ENCODE results near the gene PGS1. TPM values are rescaled to one million over a fixed set of nuclear protein-coding genes. Genes with fewer than 3 reads are reported as not detected.

The PGS1 gene
- total and polyA plus RNA-seq, 2 of the 8 experiments (the other 6 are each of a cell fraction or from before 2014, with no cell fraction given), result 46.7 to 60.0 TPM

DNA sequence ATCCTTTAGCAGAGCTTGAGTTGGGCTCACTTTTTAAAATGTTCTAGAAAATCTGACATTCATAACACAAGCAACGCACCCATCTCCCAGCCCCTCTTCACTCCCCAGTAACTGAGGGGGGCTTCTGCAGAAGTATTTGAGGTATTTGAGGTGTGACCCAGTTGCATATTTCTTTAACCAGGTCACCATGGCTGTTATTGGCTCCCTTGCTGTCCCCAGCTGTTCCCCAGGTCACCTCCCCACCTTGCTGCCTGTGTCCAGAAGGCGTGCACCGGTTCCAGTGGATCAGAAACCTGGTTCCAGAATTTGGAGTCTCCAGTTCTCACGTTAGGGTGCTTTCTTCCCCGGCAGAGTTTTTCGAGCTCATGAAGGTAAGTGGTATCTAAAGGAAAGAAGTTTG, 13.8 kb downstream of the PGS1 start (continued):
- TF ChIP-seq, protein P1, sequence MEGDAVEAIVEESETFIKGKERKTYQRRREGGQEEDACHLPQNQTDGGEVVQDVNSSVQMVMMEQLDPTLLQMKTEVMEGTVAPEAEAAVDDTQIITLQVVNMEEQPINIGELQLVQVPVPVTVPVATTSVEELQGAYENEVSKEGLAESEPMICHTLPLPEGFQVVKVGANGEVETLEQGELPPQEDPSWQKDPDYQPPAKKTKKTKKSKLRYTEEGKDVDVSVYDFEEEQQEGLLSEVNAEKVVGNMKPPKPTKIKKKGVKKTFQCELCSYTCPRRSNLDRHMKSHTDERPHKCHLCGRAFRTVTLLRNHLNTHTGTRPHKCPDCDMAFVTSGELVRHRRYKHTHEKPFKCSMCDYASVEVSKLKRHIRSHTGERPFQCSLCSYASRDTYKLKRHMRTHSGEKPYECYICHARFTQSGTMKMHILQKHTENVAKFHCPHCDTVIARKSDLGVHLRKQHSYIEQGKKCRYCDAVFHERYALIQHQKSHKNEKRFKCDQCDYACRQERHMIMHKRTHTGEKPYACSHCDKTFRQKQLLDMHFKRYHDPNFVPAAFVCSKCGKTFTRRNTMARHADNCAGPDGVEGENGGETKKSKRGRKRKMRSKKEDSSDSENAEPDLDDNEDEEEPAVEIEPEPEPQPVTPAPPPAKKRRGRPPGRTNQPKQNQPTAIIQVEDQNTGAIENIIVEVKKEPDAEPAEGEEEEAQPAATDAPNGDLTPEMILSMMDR (IDR thresholded peaks at IDR 0.05; ENCODE audit: control extremely low read depth in 1 of 3, insufficient read depth in 1 of 3, low read depth in 1 of 3, low read length in 3 of 3), result no peak
- TF ChIP-seq CBX5 (IDR thresholded peaks at IDR 0.05; ENCODE audit: low read depth, low read length), result no peak
